AG04450 (cell line): ENCODE data around the gene ARHGEF12. TPM values are rescaled to one million over a fixed set of nuclear protein-coding genes. Genes with fewer than 3 reads are reported as not detected.

Source experiments
- CTCF ChIA-PET: fragments of 300-600, 350-600 bp; formaldehyde crosslinking; extraction: SDS; loops from one replicate; lab custom pipeline; 2022; ENCODE audit warnings: antibody characterized with exemption, inconsistent platforms; lab: Charles Lee
- POLR2A ChIA-PET: fragments of 350-600 bp; formaldehyde crosslinking; extraction: SDS; loops from one replicate; lab custom pipeline; 2021; ENCODE audit warnings: antibody characterized with exemption, inconsistent platforms; lab: Yijun Ruan, JAX
- DNase-seq: peaks from one replicate; pipeline ENCODE4 v3.0.0-alpha.2; 2011; ENCODE audit warnings: low read depth, low spot score
- H3K27ac ChIP-seq: one replicate; pipeline ENCODE4 v1.5.1; 2012; ENCODE audit warnings: low read depth, low read length, control low read depth
- H3K27me3 ChIP-seq: one replicate; pipeline ENCODE4 v1.6.0; 2012; ENCODE audit warnings: low read length; ENCODE audit not compliant: control insufficient read depth, insufficient read depth
- H3K4me3 ChIP-seq: 2 replicates; pipeline ENCODE4 v1.5.1; 2011; ENCODE audit warnings: mild to moderate bottlenecking, low read depth, low read length, control low read depth
- H3K9me3 ChIP-seq: 2 replicates; pipeline ENCODE4 v1.5.1; 2012; ENCODE audit warnings: low read length; ENCODE audit not compliant: control insufficient read depth, insufficient read depth
- polyA plus RNA-seq: library from polyadenylated mRNA; depleted of rRNA; stranded (reverse); fragments of >200 nt; gene quantifications from 2 replicates; pipeline ENCODE4 v1.2.3, GENCODE V29; 2011
- TF ChIP-seq, protein P1 (sequence below): IDR thresholded peaks from 2 replicates; pipeline ENCODE4 v1.5.1; 2011; ENCODE audit warnings: low read depth, low read length, control low read depth, inconsistent platforms

Gene ARHGEF12
- polyA plus RNA-seq, 1 experiment: 64.8 TPM

DNA sequence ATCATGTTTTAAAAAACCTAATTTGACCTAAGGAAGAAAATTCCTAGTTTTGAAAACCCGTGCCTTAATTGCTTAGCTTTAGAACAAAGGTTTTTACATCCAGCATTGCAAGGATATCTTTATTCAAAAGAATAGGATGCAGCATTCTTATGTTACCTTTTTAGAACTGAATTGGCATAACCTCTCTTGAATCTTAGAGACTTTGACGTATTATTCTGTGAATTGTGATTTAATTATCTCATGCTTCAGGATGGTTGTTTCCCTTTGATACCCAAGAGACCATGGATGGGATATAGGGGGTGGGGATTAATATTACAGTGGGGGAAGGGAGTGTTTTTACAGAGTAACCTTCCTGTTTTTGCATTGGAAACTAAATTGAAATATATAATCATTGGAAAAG, 49.4 kb downstream of the ARHGEF12 start:
- Histone ChIP-seq H3K27ac (no peak overlapping the region), H3K4me3 (no peak overlapping the region; the same call in 1 of the 2 replicates), H3K27me3 (no peaks in the 10 kb centered on the region), H3K9me3 (peaks cover 8% of the 10 kb centered on the region)
- POLR2A ChIA-PET: interaction anchor here (1.4 kb wide), 1 partner anchor 15 kb away, joined by 3 read pairs; no protein-coding TSS in a partner anchor
- TF ChIP-seq, protein P1, sequence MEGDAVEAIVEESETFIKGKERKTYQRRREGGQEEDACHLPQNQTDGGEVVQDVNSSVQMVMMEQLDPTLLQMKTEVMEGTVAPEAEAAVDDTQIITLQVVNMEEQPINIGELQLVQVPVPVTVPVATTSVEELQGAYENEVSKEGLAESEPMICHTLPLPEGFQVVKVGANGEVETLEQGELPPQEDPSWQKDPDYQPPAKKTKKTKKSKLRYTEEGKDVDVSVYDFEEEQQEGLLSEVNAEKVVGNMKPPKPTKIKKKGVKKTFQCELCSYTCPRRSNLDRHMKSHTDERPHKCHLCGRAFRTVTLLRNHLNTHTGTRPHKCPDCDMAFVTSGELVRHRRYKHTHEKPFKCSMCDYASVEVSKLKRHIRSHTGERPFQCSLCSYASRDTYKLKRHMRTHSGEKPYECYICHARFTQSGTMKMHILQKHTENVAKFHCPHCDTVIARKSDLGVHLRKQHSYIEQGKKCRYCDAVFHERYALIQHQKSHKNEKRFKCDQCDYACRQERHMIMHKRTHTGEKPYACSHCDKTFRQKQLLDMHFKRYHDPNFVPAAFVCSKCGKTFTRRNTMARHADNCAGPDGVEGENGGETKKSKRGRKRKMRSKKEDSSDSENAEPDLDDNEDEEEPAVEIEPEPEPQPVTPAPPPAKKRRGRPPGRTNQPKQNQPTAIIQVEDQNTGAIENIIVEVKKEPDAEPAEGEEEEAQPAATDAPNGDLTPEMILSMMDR: no peak
- DNase-seq: no peak
- CTCF ChIA-PET: interaction anchor here (1.3 to 1.4 kb wide), 2 partner anchors 8 to 16 kb away, joined by 3 to 4 read pairs; no protein-coding TSS in a partner anchor

DNA sequence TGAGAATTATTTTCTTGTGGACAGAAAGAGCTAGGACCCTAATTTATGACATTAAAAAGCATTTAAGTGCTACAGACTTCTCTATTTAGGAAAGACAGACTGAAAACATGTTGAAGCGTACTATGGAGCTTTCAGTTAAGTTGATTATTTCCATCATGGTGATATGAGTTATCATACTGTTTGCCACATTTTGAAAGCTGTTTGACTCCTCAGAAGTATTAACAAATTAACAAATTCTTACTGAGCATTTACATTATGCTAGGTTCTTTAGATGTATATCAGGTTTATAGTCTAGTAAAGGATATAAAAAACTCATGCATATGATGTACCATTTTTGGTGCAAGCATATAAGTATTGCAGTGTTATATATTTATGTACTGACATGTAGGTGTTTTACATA, 50.1 kb downstream of the ARHGEF12 start:
- TF ChIP-seq, protein P1: no peak
- no peaks in the 10 kb centered on the region for H3K27me3 ChIP-seq
- H3K27ac ChIP-seq: no peak overlapping the region
- H3K4me3 ChIP-seq: no peak overlapping the region
- H3K9me3 ChIP-seq: peaks cover 8% of the 10 kb centered on the region
- no peak for DNase-seq
- ChIA-PET POLR2A (interaction anchor here (1.4 kb wide), 1 partner anchor 14 kb away, joined by 3 read pairs; no protein-coding TSS in a partner anchor), CTCF (interaction anchor here (0.5 to 1.4 kb wide), 3 partner anchors 9 to 43 kb away, joined by 3 to 10 read pairs (median 4); no protein-coding TSS in a partner anchor)

DNA sequence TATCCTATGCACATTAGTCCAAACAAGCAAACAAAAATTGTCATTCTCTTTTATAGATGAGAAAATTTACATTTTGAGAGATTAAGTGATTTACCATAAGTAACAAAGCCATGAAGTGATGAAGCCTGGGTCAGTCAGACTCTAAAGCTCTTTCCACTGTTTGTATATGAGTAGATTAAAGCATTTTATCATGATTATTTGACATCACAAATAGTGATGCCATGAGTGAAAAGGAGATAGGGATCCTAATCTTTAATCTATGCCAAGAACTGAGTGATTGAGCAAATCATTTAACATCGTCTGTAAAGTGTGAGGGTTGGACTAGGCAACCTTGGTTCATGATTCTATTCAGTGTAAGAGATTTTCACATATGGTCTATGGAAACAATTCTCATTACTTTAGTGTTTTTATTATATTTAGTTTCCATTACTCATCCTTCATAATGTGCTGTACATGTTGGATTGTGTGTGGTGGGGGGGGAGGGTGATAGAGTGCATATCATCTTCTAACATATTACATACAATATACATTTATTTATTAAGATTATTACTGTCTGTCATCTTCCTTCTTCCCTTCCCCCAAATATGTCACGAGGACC, 50.7 kb downstream of the ARHGEF12 start:
- Histone ChIP-seq H3K27ac (no peak overlapping the region), H3K27me3 (no peaks in the 10 kb centered on the region), H3K9me3 (peaks cover 8% of the 10 kb centered on the region), H3K4me3 (no peak overlapping the region)
- DNase-seq: no peak
- TF ChIP-seq, protein P1: no peak
- ChIA-PET CTCF (interaction anchor here (0.5 to 1.4 kb wide), 2 partner anchors 10 to 43 kb away, joined by 4 to 10 read pairs; no protein-coding TSS in a partner anchor), POLR2A (no interaction called here)

DNA sequence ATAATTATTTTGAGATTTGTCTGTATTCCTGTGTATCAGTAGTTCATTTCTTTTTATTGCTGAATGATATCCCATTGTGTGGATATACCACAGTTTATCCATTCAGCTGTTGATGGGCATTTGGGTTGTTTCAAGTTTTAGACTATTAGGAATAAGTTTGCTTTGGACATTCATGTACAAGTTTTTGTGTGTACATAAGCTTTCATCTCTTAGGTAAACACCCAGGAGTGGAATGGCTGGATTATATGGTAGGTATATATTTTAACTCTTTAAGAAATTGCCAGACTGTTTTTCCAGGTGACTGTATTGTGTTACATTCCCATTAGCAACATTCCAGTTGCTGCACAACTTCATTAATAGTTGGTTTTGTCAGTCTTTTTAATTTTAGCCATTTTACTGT, 52.0 kb downstream of the ARHGEF12 start:
- DNase-seq: no peak
- ChIA-PET CTCF (interaction anchor here (0.6 to 1.0 kb wide), 2 partner anchors 11 to 56 kb away, joined by 3 read pairs; no protein-coding TSS in a partner anchor), POLR2A (no interaction called here)
- H3K27ac ChIP-seq: no peak overlapping the region
- no peaks in the 10 kb centered on the region for H3K27me3 ChIP-seq
- no peak overlapping the region for H3K4me3 ChIP-seq
- peaks cover 2% of the 10 kb centered on the region; the same call in 1 of the 2 replicates for H3K9me3 ChIP-seq
- TF ChIP-seq, protein P1: no peak
